H1 (cell line): ENCODE results near the gene ELOVL3. TPM values are rescaled to one million over a fixed set of nuclear protein-coding genes. Genes with fewer than 3 reads are reported as not detected.

ENCODE experiments used
- ATF3 ChIP-seq: IDR thresholded peaks from 2 replicates; pipeline ENCODE4 v1.6.1; 2011; ENCODE audit warnings: low read depth, mild to moderate bottlenecking, low read length; ENCODE audit not compliant: insufficient read depth
- BRCA1 ChIP-seq: IDR thresholded peaks from 2 replicates; pipeline ENCODE4 v1.6.1; 2012; ENCODE audit warnings: low read depth, low read length, improper control_type of control experiment
- CBX8 ChIP-seq: fragments of 300-800, 300-1000 bp; sonication (generic); IDR thresholded peaks from 2 replicates; pipeline ENCODE4 v1.7.1; 2016; ENCODE audit warnings: low read depth, low read length, borderline replicate concordance
- CREB1 ChIP-seq: IDR thresholded peaks from 2 replicates; pipeline ENCODE4 v1.6.1; 2012; ENCODE audit warnings: inconsistent platforms
- EP300 ChIP-seq, 2 experiments: IDR thresholded peaks; 1 replicate in 1 of 2; 2 replicates in 1 of 2; pipeline ENCODE4 v1.6.1; 2011 to 2012; ENCODE audit warnings: low read depth in 2 of 2, low read length in 2 of 2, mild to moderate bottlenecking in 2 of 2, borderline replicate concordance in 1 of 2, inconsistent platforms in 1 of 2, moderate library complexity in 1 of 2
- HDAC2 ChIP-seq, 2 experiments: fragments of 300-600 bp in 1 of 2; sonication (generic) in 1 of 2; IDR thresholded peaks; 2 replicates each; pipeline ENCODE4 v1.6.1; 2011 to 2012; ENCODE audit warnings: low read depth in 2 of 2, low read length in 2 of 2, mild to moderate bottlenecking in 2 of 2, moderate library complexity in 2 of 2, borderline replicate concordance in 1 of 2, inconsistent platforms in 1 of 2
- KDM1A ChIP-seq: fragments of 200-600, 300-600 bp; sonication (generic); IDR thresholded peaks from 2 replicates; pipeline ENCODE4 v1.7.1; 2016; ENCODE audit warnings: mild to moderate bottlenecking, low read length, borderline replicate concordance
- KDM4A ChIP-seq: IDR thresholded peaks from one replicate; pipeline ENCODE4 v1.7.1; 2012; ENCODE audit warnings: low read depth, mild to moderate bottlenecking, moderate library complexity, low read length, inconsistent platforms; ENCODE audit not compliant: severe bottlenecking
- MAX ChIP-seq: IDR thresholded peaks from 2 replicates; pipeline ENCODE4 v1.6.1; 2012; ENCODE audit warnings: inconsistent platforms
- RFX5 ChIP-seq: IDR thresholded peaks from 2 replicates; pipeline ENCODE4 v1.6.1; 2011; ENCODE audit warnings: low read depth, low read length, improper control_type of control experiment, borderline replicate concordance
- RNF2 ChIP-seq: fragments of 200-900, 300-1000 bp; sonication (generic); IDR thresholded peaks from 2 replicates; pipeline ENCODE4 v1.7.1; 2016; ENCODE audit warnings: borderline replicate concordance, low read depth, mild to moderate bottlenecking, antibody characterized with exemption, low read length; ENCODE audit not compliant: poor library complexity, severe bottlenecking; ENCODE audit errors: missing control alignments
- SP2 ChIP-seq: IDR thresholded peaks from 2 replicates; pipeline ENCODE4 v1.6.1; 2012; ENCODE audit warnings: mild to moderate bottlenecking, low read length, inconsistent platforms
- SUZ12 ChIP-seq: fragments of 200-600 bp; sonication (generic); IDR thresholded peaks from 2 replicates; pipeline ENCODE4 v1.6.1; 2012; ENCODE audit warnings: mild to moderate bottlenecking, inconsistent platforms, low read length, moderate library complexity, mixed read lengths
- TAF1 ChIP-seq: IDR thresholded peaks from 2 replicates; pipeline ENCODE4 v1.6.1; 2011; ENCODE audit warnings: mild to moderate bottlenecking, low read depth, low read length
- polyA plus RNA-seq, 7 experiments: library from polyadenylated mRNA; depleted of rRNA in 3 of 7; stranded (reverse) in 5 of 7; unstranded in 2 of 7; fragments of >200 nt in 5 of 7; fragments of 200-250 nt in 2 of 7; gene quantifications; 1 replicate in 5 of 7; 2 replicates in 1 of 7; 4 replicates in 1 of 7; pipeline versions ENCODE4 v1.2.1 to v1.2.3, GENCODE V29; 2011 to 2013; ENCODE audit warnings: missing spikeins in 2 of 7, mixed read lengths in 2 of 7
- total RNA-seq: library from RNA; stranded (reverse); fragmentation: NEBNext Ultra II Directional; extraction: Animal tissue kit (Norgen Biotek cat#: 25700); gene quantifications from 2 replicates; pipeline ENCODE4 v1.2.1, GENCODE V29; 2021

ELOVL3 gene
- total and polyA plus RNA-seq, 2 of the 8 experiments (the other 6 are each of a cell fraction or from before 2014, with no cell fraction given), result 0.27 TPM; not detected in 1

GRCh38 chr10:102225646-102226541 is at the start of gene ELOVL3 (continued):
- TF ChIP-seq EP300 (IDR thresholded peaks at IDR 0.05; ENCODE audit: borderline replicate concordance in 1 of 2, low read depth in 2 of 2, low read length in 2 of 2), result peak in 1 of 2 experiments; percentile 6; a peak in 1 of 3 replicates
- peak; percentile 88 for TF ChIP-seq RNF2
- TF ChIP-seq KDM1A, result peak; percentile 57; the same call in 1 of the 2 replicates
- peak; percentile 100 for TF ChIP-seq MAX
- peak; percentile 64; the same call in 1 of the 2 replicates for TF ChIP-seq TAF1
- peak; percentile 61 for TF ChIP-seq KDM4A
- TF ChIP-seq SUZ12, result 0 out of 2 replicates have a peak, but pooled peaks have one; percentile 32
- no peak for TF ChIP-seq CBX8
- no peak for TF ChIP-seq SP2
- no peak for TF ChIP-seq ATF3
- TF ChIP-seq CREB1, result peak; percentile 75
- TF ChIP-seq BRCA1, result no peak
- peak in 1 of 2 experiments; percentile 91; a peak in 1 of 4 replicates for TF ChIP-seq HDAC2 (IDR thresholded peaks at IDR 0.05; ENCODE audit: borderline replicate concordance in 1 of 2, low read depth in 2 of 2, low read length in 2 of 2)
- TF ChIP-seq RFX5, result no peak
- TF ChIP-seq, all 59 proteins: peak for 14
